ENCODE data around the gene TFAP2A.

TFAP2A gene

DNA sequence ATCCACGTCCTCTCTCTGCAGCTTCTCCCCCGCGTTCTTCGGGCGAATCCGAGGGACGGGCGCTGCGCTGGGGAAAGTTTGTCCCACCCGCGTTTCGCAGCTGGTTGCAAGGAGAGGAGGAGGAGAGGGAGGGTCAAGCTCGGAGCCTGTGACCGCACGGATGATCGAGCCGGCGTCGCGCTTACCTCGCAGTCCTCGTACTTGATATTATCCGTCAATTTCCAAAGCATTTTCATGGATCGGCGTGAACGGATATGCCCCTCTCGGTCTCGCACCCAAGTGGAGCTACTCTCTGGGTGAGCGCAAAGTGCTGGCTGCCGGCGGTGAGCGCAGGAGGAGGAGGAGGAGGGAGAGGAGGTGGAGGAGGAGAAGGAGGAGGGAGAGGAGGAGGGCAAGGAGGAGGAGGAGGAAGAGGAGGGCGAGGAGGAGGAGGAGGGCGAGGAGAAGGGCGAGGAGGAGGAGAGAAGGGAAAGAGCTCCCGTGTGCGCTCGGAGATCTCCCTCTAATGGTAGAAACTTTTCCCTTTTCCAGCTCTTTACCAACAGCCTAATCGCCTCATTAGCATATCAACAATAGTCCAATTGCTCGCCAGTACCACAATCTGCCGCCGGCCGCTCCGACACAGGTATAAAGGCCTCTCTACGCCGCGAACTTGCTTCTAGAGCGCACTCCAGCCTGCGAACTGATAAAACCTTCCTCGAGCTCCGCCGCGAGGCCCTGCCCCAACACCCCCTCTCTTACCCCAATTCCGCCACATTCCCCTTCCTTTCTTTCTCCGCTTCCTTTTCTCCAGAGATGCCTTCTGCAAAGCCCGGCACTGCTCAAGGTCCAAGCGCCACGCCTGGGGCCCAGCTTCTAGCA is at the start of gene TFAP2A:
TSS of gene TFAP2A (minus strand) at position 319 of the 861 bp plus-strand sequence. CDS start at position 236, 83 bp downstream.
- no peak for DNase-seq (ENCODE audit: low spot score)

DNA sequence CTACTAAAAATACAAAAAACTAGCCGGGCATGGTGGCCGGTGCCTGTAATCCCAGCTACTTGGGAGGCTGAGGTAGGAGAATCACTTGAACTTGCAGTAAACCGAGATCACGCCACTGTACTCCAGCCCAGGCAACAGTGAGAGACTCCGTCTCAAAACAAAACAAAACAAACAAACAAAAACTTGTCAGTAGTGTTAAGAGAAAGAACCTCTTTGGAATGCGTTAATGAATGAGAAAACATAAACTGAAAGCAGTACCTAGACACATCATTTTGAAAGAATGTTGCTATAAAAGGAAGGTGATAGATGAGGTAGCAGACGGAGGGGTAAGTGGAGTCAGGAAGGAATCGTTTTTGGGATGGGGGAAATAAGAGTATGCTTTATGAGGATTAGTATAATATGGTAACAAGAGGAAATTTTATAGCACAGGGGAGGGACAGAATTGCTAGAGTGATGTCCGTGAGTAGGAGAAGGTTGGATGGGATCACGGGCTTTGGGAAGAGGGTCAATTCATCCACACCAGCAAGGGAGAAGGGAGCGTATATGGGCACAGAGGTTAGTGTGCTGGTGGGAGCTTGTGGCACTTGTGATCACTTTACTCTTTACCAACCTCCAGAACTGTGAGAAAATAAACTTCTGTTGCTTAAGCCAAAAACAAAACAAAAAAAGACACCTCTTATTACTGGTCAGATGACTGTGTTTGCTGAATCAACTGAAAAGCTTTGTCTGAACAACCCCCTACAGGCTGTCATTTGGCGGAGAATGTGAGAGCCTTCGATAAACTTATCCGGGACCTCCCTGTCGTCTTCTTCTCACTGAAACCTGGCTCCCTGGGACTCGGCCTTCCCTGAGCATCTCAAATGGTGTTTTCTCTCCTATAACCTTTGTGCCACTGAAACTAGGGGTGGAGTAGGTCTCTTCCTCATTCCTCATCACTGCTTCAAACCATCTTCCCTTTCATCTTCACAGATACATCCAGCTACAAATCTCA is 48.9 kb upstream of the TFAP2A start:
- DNase-seq (ENCODE audit: low spot score): no peak

DNA sequence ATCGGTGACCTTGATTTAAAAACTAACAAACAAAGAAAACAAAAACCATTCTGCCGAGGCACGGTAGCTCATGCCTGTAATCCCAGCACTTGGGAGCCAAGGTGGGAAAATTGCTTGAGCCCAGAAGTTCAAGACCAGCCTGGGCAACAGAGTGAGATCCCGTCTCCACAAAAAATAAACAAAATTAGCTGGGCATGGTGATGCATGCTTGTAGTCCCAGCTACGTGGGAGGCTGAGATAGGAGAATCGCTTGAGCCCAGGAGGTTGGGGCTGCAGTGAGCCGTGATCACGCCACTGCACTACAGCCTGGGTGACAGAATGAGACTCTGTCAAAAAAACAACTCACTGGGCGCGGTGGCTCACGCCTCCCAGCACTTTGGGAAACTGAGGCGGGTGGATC is 48.2 kb upstream of the TFAP2A start:
- DNase-seq (ENCODE audit: low spot score): no peak

DNA sequence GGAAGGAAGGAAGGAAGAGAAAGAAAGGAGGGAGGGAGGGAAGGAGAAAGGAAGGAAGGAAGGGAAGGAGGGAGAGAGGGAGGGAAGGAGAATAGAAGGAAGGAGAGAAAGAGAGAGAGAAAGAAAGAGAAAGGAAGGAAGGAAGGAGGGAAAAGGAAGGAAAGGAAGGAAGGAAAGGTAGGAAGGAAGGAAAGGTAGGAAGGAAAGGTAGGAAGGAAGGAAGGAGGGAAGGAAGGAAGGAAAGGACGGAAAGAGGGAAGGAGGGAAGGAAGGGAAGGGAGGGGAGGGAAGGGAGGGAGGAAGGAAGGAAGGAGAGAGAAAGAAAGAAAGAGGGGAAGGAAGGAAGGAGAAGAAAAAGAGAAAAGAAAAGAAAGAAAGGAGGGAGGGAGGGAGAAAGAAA is 47.0 kb upstream of the TFAP2A start:
- no peak for DNase-seq (ENCODE audit: low spot score)

DNA sequence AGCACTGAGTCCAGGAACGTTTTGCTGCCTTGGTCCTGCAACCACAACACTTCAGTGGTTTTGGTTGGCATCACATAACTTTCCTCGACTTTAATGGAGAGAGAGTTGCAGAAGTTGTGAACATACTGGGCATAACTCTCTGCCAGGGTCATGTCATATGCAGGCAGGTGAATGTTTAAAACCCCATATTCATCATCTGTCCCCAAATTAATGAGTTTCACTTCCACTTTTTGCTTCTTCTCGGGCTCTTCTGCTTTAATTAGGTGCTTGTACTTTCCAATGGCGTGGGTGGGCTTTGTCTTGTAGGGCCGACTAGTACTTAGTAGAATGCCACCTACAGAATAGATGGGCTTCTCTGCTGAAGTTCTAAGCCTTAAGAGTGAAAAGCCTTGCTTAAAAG is 45.2 kb upstream of the TFAP2A start:
- DNase-seq (ENCODE audit: low spot score): peak; percentile 70

DNA sequence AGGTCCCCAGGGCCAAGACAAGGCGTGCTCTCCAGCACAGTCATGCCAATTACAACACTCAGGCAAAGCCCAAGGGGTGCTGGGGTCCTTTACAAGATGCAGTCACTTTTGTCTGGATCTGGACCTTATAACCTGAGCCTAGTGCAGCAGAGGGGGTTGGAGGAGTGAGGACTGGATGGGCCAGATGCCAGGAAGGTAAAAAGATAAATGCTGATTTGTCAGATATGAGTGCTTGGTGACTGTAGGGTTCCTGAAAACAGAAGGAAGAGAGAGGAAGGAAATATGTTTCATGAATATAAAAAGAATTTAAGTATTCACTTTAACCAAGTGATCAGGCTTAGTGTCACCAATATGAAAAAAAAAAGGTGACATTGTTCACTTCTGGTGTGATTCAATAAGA is 43.4 kb upstream of the TFAP2A start:
- no peak for DNase-seq (ENCODE audit: low spot score)

DNA sequence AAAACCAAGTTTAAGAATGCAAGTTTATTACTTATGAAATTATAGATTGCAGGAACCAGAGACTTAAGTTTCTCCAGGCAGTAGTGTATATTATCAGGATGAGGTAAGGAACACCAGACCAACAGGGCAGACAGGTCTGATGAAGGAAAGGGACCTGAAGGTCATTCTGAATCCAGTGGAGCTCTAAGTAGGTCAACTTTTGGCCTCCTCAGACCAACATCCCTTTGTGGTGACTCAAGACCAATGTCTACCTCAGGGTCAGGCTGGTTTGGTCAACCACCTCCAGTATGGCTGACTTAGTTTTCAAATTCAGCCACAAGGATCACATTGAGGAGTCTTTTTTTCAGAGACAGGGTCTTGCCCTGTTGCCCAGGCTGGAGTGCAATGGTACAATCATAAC is 38.7 kb upstream of the TFAP2A start:
- no peak for DNase-seq (ENCODE audit: low spot score)

DNA sequence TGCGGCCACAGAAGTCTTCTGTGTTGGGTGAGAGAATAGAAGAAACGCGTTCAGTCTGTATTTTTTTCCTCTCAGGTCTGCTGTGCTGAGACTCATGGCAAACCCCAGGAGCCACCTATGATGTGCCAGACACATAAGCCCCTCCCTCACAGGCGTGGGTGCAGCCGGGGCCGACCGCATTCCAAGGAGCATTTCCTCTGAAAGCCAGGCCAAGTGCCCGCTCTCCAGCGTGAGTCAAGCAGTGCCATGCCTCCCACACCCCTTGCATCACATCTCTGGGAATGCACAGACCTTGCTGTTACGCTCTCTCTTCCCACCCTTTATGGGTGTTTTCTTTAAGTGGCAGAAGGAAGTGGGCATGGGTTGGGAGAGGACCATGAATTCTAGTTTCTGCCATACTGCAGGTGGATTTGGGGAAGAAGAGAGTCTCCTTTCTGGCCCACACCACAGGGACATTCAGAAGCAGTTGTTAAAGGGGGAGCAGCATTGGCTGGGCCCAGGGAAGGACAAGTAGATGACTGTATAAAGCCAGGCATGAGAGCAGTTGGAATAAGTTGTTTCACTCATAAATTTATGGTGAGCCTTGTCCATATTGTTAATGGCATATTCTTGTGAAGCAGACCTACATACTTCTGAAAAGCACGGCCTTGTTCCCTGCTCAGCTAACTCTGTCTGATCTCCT is 37.1 kb upstream of the TFAP2A start:
- DNase-seq (ENCODE audit: low spot score): no peak

DNA sequence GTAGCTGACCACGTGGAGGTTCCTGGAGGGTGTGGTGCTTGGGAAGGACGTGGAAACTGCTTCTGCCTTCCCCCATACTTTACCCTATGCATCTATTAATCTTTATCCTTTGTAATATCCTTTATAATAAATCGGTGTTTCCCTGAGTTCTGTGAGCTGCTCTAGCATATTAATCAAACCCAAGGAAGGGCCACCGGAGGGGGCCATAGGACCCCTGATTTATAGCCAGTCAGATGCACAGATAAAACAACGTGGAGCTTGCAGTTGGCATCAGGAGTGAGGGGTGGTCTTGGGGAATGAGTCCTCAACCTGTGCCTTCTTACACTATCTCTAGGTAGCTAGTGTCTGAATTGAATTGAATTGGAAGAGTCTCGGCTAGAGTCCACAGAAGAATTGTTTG is 36.5 kb upstream of the TFAP2A start:
- DNase-seq (ENCODE audit: low spot score): no peak

DNA sequence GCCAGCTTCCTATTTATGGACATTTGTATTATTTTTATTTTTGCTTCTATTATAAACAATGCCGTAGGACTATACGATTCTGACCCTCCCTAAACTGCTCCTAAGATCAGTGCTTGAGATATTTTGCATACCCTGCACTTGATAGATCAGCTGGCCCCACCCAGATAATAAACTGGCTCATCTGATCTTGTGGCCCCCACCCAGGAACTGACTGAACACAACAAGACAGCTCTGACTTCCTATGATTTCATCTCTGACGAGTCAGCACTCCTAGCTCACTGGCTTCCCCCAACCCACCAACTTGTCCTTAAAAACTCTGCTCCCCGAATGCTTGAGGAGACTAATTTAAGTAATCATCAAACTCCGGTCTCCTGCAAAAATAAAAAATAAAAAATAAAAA is 34.9 kb upstream of the TFAP2A start:
- no peak for DNase-seq (ENCODE audit: low spot score)

DNA sequence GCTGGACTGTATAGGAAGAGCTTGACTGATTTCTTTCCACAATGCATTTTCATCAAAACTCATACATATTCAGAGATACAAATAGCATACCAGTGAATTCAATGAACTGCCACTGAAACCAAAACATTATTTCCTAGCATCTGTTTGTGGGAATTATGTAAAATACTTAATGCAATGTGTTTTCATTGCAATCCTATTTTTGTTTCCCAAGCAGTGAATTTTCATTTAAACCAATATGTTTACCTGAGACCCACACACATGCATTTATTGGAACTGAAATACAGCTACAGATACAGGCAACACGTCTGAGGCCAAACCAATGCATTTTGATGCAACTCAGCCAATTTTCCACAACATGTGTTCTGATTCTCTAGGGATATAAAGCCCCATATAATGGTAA is 33.2 kb upstream of the TFAP2A start:
- DNase-seq (ENCODE audit: low spot score): no peak

DNA sequence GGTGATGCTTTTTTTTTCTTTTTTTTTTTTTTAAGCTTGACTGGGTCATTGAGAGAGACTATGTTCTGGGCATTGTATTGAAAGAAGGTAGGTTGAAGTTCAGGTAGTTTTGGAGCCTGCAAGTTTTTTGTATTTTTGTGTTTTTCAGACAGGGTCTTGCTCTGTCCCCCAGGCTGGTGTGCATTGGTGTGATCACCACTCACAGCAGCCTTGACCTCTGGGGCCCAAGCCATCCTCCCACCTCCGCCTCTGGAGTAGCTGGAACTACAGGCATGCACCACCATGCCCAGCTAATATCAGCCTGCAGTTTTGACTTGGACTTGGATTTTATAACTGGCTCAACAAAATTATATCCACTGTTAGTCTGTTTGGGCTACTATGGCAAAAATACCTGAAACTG is 31.7 kb upstream of the TFAP2A start:
- no peak for DNase-seq (ENCODE audit: low spot score)

DNA sequence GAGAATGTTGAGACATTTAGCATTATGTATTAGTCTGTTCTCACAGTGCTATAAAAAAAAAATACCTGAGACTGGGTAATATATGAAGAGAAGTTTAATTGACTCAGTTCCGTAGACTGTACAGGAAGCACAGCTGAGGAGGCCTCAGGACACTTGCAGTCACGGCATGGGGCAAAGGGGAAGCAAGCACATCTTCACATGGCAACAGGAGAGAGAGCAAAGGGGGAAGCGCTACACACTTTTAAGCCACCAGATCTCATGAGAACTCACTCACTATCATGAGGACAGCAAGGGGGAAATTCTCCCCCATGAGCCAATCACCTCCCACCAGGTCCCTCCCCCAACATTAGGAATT is 26.8 kb upstream of the TFAP2A start:
- no peak for DNase-seq (ENCODE audit: low spot score)

DNA sequence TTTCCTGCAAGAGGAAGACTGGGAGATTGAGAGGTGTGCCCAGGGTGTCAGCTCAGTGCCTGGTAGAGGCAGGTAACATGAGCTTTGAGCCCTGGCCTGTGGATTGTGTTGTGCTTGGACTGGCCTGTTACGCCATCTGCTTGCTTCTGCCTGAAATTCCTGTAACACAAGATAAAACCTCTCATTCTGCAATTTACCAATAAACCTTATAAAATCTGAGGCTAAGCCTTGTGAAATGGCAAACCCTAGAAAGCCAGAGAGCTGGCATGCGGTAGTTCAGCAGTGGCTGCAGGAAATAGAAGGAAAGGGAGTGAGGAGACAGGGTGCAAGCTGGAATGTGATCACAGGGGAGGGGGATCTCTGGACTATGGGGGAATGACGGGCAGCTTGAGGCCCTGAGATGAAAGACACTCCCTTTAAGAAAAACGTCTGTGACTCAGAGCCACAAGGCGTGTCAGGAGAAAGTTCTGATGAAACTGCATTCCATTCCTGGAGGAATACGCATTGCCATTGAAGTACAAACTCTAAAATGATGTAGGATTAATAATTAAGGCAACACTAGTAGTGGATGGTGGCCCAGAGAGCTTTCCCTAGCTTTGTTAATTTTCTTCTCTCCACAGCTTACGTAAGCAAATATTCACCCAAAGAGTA is 26.3 kb upstream of the TFAP2A start:
- DNase-seq (ENCODE audit: low spot score): no peak

DNA sequence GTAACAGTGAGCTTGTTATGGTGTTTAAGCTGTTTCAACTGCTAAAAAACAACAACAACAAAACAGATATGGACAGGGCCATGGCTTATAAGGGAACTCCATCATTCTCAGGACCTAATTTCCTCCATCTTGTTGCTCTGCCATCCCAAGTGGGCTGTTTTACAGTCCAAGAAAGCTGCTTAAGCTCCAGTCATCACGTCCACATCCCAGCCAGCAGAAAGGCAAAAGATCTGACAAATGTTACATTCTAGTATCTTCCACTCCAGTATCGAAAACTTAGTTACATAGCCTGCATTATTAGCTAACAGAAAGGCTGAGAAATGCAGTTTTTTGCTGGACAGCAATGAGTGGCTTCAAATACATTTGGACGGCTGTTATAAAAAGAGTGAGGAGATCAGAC is 23.0 kb upstream of the TFAP2A start:
- DNase-seq (ENCODE audit: low spot score): no peak

DNA sequence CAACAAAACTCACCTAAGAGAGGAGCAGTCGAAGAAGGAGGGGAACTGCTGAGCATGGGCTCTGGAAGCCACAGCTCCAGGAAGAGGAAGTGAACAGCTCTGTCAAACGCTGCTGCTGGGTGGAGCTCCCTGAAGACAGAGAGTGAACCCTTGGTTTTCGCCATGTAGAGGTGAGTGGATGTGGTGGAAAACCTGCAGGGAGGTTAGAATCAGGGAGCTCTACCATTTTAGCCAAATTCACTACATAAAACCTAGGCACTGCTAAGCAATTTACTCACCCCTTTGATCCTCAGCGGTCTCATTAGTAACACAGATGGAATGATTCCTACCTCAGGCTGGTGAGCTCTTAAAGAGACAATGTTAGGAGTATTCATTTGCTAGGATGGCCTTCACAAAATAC is 19.4 kb upstream of the TFAP2A start:
- no peak for DNase-seq (ENCODE audit: low spot score)

DNA sequence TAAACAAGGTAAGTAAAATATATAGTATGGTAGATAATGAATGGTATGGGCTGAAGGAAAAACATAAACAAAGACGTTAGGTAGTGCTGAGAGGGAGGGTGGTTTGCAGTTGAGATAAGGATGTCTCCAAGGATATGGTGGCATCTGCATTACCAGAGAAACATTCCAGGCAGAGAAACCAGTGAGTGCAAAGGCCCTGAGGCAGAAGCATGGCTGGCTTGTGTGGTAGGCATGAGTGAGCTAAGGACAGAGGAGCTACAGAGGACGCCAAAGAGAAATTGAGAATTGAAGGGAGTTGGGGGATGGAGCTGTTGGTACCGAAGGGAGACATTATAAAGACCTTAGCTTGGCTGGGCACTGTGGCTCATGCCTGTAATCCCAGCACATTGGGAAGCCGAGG is 18.4 kb upstream of the TFAP2A start:
- no peak for DNase-seq (ENCODE audit: low spot score)

DNA sequence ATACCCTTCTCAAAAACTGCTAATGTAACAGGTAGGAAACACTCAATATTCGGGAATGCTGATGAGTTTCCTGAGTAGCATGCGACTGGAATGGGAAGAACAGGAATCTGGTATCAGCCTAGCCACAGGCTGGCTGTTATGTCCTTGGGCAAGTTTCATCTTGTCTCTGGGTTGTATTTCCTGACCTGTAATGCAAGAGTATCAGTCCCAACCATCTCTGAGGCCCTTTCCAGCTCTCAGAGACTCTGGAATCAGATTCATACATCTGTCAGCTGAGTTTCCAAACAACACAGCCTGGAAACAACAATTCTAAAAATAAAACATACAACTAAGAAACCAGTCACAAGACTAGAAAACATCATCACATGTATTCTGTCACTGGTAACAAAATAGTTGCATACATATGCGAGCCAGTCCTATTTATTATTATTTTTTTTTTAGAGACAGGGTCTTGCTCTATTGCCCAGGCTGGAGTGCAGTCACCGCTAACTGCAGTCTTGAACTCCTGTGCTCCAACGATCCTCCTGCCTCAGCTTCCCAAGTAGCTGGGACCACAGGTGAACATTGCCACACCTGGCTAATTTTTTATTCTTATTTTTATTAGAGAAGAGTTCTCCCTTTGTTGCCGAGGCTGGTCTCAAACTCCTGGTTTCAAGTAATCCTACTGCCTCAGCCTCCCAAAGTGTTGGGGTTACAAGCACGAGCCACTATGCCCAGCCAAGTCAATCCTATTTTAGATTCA is 16.7 kb upstream of the TFAP2A start:
- DNase-seq (ENCODE audit: low spot score): no peak

DNA sequence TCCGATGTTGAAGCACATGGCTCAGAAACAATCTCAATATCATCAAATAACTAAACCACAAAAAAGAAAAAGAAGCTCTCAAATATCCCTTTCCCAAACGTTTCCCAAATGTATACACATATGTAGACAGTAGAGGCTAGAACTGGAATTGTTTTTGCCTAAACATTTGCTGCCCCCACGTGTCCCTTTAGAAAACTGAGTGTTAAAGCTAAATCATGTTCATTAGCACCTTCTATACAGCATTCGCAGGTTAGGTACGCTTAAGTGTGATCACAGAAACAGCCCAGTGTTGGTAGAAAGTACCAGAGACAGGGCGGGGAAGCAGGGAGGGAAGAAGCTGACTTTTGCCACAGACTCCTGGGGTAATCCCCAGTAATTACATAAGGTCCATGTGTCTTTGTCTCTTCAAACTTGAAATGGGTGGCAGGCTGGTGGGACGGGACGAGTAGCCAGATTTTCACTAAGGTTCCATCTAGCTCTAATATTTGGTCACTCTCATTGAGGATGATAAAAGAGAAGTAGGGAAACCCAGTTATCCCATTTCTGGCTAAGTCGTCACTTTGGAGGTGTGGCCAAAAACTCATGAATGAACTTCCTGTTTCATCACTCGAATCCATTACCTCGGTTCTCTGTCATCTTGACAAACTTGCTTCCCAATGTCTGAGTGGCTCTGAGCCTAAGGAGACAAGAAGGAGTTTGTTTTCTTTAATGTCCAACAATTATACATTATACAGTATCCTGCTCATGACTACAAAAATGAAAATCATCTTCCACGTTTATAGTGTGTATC is 15.0 kb upstream of the TFAP2A start:
- DNase-seq (ENCODE audit: low spot score): no peak

DNA sequence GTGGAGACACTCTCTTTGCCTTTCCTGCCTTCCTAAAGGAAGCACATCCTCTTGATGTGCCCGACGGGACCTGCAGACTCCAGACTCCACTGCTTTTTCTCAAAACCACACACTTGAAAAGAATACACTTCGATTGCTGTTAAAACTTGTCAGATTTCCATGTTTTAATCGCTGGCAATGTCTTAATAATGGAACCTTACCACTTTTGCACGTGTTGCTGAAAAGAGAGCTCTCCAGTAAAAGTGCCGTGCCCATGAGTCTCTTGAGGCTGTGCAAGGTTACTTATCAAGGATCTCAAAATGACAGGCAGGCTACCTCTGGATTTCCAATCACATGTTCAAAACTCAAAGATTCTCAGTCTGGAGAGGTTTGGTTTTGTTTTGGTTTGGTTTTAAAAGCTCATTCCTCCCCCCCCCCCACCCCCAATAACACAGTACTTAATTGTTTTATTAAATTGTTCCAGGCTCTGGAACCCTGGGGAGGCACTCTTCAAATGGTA is 12.0 kb upstream of the TFAP2A start:
- no peak for DNase-seq (ENCODE audit: low spot score)

All from germinal center (tissue), 1 donor.